Omental fat pad (tissue), 4 donors: ENCODE data around the gene SLC9A9. TPM values are rescaled to one million over a fixed set of nuclear protein-coding genes. Genes with fewer than 3 reads are reported as not detected.

Source experiments
- ATAC-seq: fragments of 150-250 bp; one replicate; pipeline ENCODE4 v1.9.1; 2016; ENCODE audit warnings: mild to moderate bottlenecking, moderate library complexity; ENCODE audit not compliant: low FRiP score
- DNase-seq: peaks from one replicate; pipeline ENCODE4 v3.0.0-alpha.2; 2019; ENCODE audit warnings: low spot score
- CTCF ChIP-seq, 3 donors: fragments of 450-650 bp; IDR thresholded peaks; one replicate each; pipeline ENCODE4 v1.5.1; 2016 to 2017; ENCODE audit warnings: antibody characterized with exemption in 3 of 3, mild to moderate bottlenecking in 3 of 3, moderate library complexity in 2 of 3
- total RNA-seq, 4 donors: library from RNA; depleted of rRNA; stranded (reverse); fragments of >200 nt; gene quantifications; one replicate each; pipeline ENCODE4 v1.1.0, GENCODE V29; 2016

Gene SLC9A9
- total RNA-seq, 4 donors from 2014 or later: 15.5 to 39.6 (median 26.9) TPM

DNA sequence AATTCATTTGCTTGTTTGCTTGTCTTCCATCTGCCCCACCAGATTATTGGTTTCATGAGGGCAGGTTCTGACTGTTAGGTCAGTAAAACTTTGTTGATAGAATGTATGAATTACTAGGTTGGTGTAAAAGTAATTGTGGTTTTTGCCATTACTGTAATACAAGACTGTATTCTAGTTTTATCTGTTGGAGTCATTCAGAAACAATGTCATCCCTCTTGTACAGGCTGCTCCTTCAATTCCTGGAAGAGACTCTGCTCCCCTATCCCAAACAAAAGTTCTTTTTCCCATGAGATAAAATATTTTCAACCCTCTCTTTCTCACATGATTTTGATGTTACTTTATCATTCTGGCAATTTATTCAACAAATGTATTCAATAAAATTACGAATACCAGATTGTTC, 613.7 kb downstream of the SLC9A9 start:
- TF ChIP-seq CTCF (IDR thresholded peaks at IDR 0.05): no peak
- ATAC-seq: no peak
- DNase-seq: no peak

- TF ChIP-seq CTCF (IDR thresholded peaks at IDR 0.05): no peak
- DNase-seq: no peak
- no peak for ATAC-seq
Observed at GRCh38 chr3:143232981-143233380, 615.3 kb downstream of the SLC9A9 start.

DNA sequence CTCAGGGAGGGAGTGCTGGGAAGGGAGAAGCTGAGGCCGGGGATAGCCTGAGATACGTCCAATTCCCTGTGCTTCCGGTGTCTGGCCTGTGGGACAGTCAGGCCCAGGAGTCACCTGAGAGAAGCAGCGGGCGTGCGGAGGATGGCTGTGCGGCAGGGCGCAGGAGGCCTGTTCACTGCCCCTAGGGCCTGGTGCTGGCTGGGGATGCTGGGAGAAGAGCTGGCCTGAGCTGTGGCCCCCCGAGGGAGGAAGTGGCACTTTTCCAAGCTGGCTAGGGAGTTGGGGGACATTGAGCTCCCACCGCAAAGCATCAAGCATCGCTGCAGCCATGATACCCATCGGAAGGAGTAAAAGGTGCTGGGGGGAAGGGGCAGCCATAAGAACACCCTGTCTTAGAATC, 619.9 kb downstream of the SLC9A9 start:
- ATAC-seq (no peak), DNase-seq (no peak)
- no peak for TF ChIP-seq CTCF (IDR thresholded peaks at IDR 0.05)

DNA sequence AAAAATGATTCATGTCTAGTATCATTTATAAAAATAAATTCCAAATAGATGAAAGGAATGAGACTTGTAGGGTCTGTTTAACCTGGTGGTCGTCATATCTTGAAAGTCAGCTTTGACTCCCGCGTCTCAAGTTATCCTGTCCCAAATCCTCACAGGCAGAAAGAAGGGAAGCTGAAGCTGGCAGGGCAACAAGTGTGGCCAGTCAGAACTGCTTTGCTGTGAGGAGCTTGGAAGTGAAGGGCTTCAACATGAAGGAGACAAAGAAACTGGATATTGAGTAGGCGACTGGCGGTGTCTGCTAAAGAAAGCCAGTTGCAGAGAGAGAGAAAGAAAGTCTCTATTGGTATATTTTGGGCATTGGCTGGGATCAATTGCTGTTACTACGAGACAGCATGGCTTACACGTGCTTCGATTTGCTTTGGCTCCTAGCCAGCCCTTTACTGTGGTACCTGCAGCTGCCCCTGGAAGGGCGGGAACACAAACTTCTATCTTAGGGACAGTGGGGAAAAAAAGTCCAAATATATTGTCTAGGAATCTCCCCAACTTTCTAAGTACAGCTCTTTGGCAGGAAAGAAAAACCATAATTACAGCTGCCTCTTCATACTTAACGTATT, 621.5 kb downstream of the SLC9A9 start:
- no peak for TF ChIP-seq CTCF (IDR thresholded peaks at IDR 0.05)
- DNase-seq: no peak
- no peak for ATAC-seq

GRCh38 chr3:143224716-143225115, 623.6 kb downstream of the SLC9A9 start:
- ATAC-seq (no peak), DNase-seq (no peak)
- no peak for TF ChIP-seq CTCF (IDR thresholded peaks at IDR 0.05)

DNA sequence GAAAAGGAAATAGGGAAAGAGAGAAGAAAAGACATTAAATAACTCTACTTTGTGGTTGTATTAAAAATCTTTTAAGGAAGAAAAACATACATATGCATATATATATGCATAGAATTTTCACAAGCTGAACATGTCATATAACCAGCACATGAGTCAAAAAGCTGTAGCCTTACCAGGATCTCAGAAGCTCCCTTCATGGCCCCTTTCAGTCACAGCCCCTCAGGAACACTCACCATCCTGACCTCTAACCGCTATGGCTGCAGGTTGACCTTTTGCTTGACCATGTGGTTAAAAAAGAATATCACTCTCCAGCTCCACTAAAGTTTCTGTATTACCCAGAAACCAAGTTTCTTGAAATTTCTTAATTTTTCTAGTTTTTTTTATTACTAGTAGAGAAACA, 625.3 kb downstream of the SLC9A9 start:
- ATAC-seq: no peak
- TF ChIP-seq CTCF (IDR thresholded peaks at IDR 0.05): no peak
- no peak for DNase-seq

- DNase-seq (no peak), ATAC-seq (no peak)
- TF ChIP-seq CTCF (IDR thresholded peaks at IDR 0.05): no peak
Observed at GRCh38 chr3:143222505-143222904, 625.8 kb downstream of the SLC9A9 start.
